Fibroblast of villous mesenchyme (primary cell): ENCODE results near the gene IL16. TPM values are rescaled to one million over a fixed set of nuclear protein-coding genes. Genes with fewer than 3 reads are reported as not detected.
"Not testable (repeated sequence)": the region's sequence is repeated elsewhere in the genome, so short reads cannot be mapped to it uniquely, and the experiment has no call there.

Experiments used
- DNase-seq: peaks from one replicate; pipeline ENCODE4 v3.0.0-alpha.2; 2010; ENCODE audit warnings: low read depth
- H3K4me3 ChIP-seq: 2 replicates; pipeline ENCODE4 v1.5.1; 2011; ENCODE audit warnings: low read depth, mild to moderate bottlenecking, low read length
- CTCF ChIP-seq: IDR thresholded peaks from 2 replicates; pipeline ENCODE4 v1.5.1; 2012; ENCODE audit warnings: low read depth, mild to moderate bottlenecking, low read length; ENCODE audit not compliant: insufficient read depth
- total RNA-seq: library from RNA; depleted of rRNA; stranded (reverse); fragments of >200 nt; gene quantifications from 2 replicates; pipeline ENCODE4 v1.2.3, GENCODE V29; 2012

IL16 gene
- total RNA-seq, 1 donor: not detected

GRCh38 chr15:81157195-81157938, 39.3 kb upstream of the IL16 start:
- H3K4me3 ChIP-seq: no peak overlapping the region
- TF ChIP-seq CTCF: no peak
- peak; percentile 77 for DNase-seq

- no peak overlapping the region for H3K4me3 ChIP-seq
- no peak for TF ChIP-seq CTCF
- no peak for DNase-seq
Observed at GRCh38 chr15:81157939-81158223, 38.8 kb upstream of the IL16 start.

- DNase-seq, H3K4me3 ChIP-seq: not testable (repeated sequence)
Observed at GRCh38 chr15:81158561-81158960, 38.1 kb upstream of the IL16 start.

GRCh38 chr15:81160312-81161159, 36.1 kb upstream of the IL16 start:
- H3K4me3 ChIP-seq: no peak overlapping the region
- peak; percentile 80 for DNase-seq
- TF ChIP-seq CTCF: no peak

GRCh38 chr15:81161160-81161673, 35.5 kb upstream of the IL16 start:
- TF ChIP-seq CTCF: no peak
- no peak for DNase-seq
- no peak overlapping the region for H3K4me3 ChIP-seq

GRCh38 chr15:81161851-81162250, 34.8 kb upstream of the IL16 start:
- no peak for TF ChIP-seq CTCF
- no peak overlapping the region for H3K4me3 ChIP-seq
- DNase-seq: no peak
